ENCODE results near the gene PRKCZ. TPM values are rescaled to one million over a fixed set of nuclear protein-coding genes. Genes with fewer than 3 reads are reported as not detected.

PRKCZ gene
- total RNA-seq, 3 donors from 2014 or later (not counting 1 experiment from before 2014, with no cell fraction given), result 25.1 to 37.1 (median 30.5) TPM

GRCh38 chr1:2098301-2098698 lies 48.1 kb downstream of the PRKCZ start:
- no peaks in the 10 kb centered on the region for H3K36me3 ChIP-seq (ENCODE audit: control insufficient read depth, insufficient read depth, low read length)
- intact Hi-C loops (cut with micrococcal nuclease), result no loop called here

GRCh38 chr1:2098839-2099785 lies 48.9 kb downstream of the PRKCZ start:
- H3K27ac Mint-ChIP-seq, result no peak overlapping the region
- H3K27me3 Mint-ChIP-seq (ENCODE audit: low read depth in 2 of 2), result no peaks in the 10 kb centered on the region
- Histone ChIP-seq H3K27ac (ENCODE audit: low read length) (no peak overlapping the region), H3K4me1 (ENCODE audit: control insufficient read depth, insufficient read depth, low read length) (no peaks in the 10 kb centered on the region), H3K4me3 (ENCODE audit: low read length) (no peak overlapping the region), H3K27me3 (ENCODE audit: control insufficient read depth, insufficient read depth, low read length) (no peaks in the 10 kb centered on the region), H3K36me3 (ENCODE audit: control insufficient read depth, insufficient read depth, low read length) (no peaks in the 10 kb centered on the region), H3K9me3 (ENCODE audit: control insufficient read depth, insufficient read depth, low read length) (peaks cover 14% of the 10 kb centered on the region)
- peaks cover 0 to 5% of the 10 kb centered on the region in 2 donors for H3K4me1 Mint-ChIP-seq
- H3K36me3 Mint-ChIP-seq, result no peaks in the 10 kb centered on the region
- ATAC-seq (no peak), DNase-seq (no peak)
- H3K9me3 Mint-ChIP-seq, result peaks cover 0 to 4% of the 10 kb centered on the region in 2 donors
- 95% methylated on average over 35 of the region's 35 CpGs for WGBS (ENCODE audit: insufficient coverage)
- TF ChIP-seq CTCF (IDR thresholded peaks at IDR 0.05), result no peak
- H3K4me3 Mint-ChIP-seq, result no peak overlapping the region
- intact Hi-C loops (cut with micrococcal nuclease), result no loop called here

More at GRCh38 chr1:2098301-2098698, 48.1 kb downstream of the PRKCZ start:
- peaks cover 14% of the 10 kb centered on the region for H3K9me3 ChIP-seq (ENCODE audit: control insufficient read depth, insufficient read depth, low read length)
- H3K4me3 ChIP-seq (ENCODE audit: low read length), result no peak overlapping the region
- peak overlapping the region in 1 of 2 donors; percentile 37 for H3K27ac Mint-ChIP-seq
- H3K4me1 ChIP-seq (ENCODE audit: control insufficient read depth, insufficient read depth, low read length), result no peaks in the 10 kb centered on the region
- no peak overlapping the region for H3K27ac ChIP-seq (ENCODE audit: low read length)
- no peaks in the 10 kb centered on the region for H3K27me3 ChIP-seq (ENCODE audit: control insufficient read depth, insufficient read depth, low read length)
- peaks cover 0 to 5% of the 10 kb centered on the region in 2 donors for H3K4me1 Mint-ChIP-seq
- TF ChIP-seq CTCF (IDR thresholded peaks at IDR 0.05), result no peak
- DNase-seq (no peak), ATAC-seq (no peak)
- H3K9me3 Mint-ChIP-seq, result peaks cover 0 to 4% of the 10 kb centered on the region in 2 donors
- no peaks in the 10 kb centered on the region for H3K36me3 Mint-ChIP-seq
- H3K4me3 Mint-ChIP-seq, result no peak overlapping the region
- WGBS (ENCODE audit: insufficient coverage), result 95% methylated on average over 11 of the region's 11 CpGs
- no peaks in the 10 kb centered on the region for H3K27me3 Mint-ChIP-seq (ENCODE audit: low read depth in 2 of 2)

- intact Hi-C loops (cut with micrococcal nuclease), result no loop called here
Measured at GRCh38 chr1:2099886-2100779, 49.9 kb downstream of the PRKCZ start.

More at GRCh38 chr1:2099886-2100779, 49.9 kb downstream of the PRKCZ start:
- DNase-seq, result no peak
- Histone ChIP-seq H3K27ac (ENCODE audit: low read length) (no peak overlapping the region), H3K4me1 (ENCODE audit: control insufficient read depth, insufficient read depth, low read length) (no peaks in the 10 kb centered on the region), H3K4me3 (ENCODE audit: low read length) (no peak overlapping the region), H3K36me3 (ENCODE audit: control insufficient read depth, insufficient read depth, low read length) (no peaks in the 10 kb centered on the region), H3K27me3 (ENCODE audit: control insufficient read depth, insufficient read depth, low read length) (no peaks in the 10 kb centered on the region), H3K9me3 (ENCODE audit: control insufficient read depth, insufficient read depth, low read length) (peaks cover 14% of the 10 kb centered on the region)
- no peak overlapping the region for H3K27ac Mint-ChIP-seq
- no peak for ATAC-seq
- H3K27me3 Mint-ChIP-seq (ENCODE audit: low read depth in 2 of 2), result no peaks in the 10 kb centered on the region
- no peaks in the 10 kb centered on the region for H3K36me3 Mint-ChIP-seq
- peaks cover 0 to 5% of the 10 kb centered on the region in 2 donors for H3K4me1 Mint-ChIP-seq
- H3K4me3 Mint-ChIP-seq, result no peak overlapping the region
- whole genome bisulfite sequencing (ENCODE audit: insufficient coverage), result 84% methylated on average over 22 of the region's 22 CpGs
- TF ChIP-seq CTCF (IDR thresholded peaks at IDR 0.05), result no peak
- peaks cover 0 to 4% of the 10 kb centered on the region in 2 donors for H3K9me3 Mint-ChIP-seq
